HS-5 (cell line): ENCODE data around the gene PARN.

Experiments used
- DNase-seq: peaks from one replicate; pipeline ENCODE4 v3.0.0-alpha.2; 2012; ENCODE audit warnings: low read depth

The PARN gene

GRCh38 chr16:14529010-14529669 is 100.9 kb downstream of the PARN start:
- DNase-seq: peak; percentile 69

- DNase-seq: no peak
Observed at GRCh38 chr16:14528306-14528705, 101.8 kb downstream of the PARN start.

- DNase-seq: no peak
Observed at GRCh38 chr16:14527411-14528044, 102.5 kb downstream of the PARN start.

GRCh38 chr16:14525596-14525995 is 104.5 kb downstream of the PARN start:
- no peak for DNase-seq

GRCh38 chr16:14524979-14525378 is 105.1 kb downstream of the PARN start:
- no peak for DNase-seq

- DNase-seq: no peak
Observed at GRCh38 chr16:14523632-14524031, 106.4 kb downstream of the PARN start.

GRCh38 chr16:14522671-14523070 is 107.4 kb downstream of the PARN start:
- DNase-seq: no peak

GRCh38 chr16:14520753-14521152 is 109.3 kb downstream of the PARN start:
- no peak for DNase-seq

- no peak for DNase-seq
Observed at GRCh38 chr16:14514967-14515366, 115.1 kb downstream of the PARN start.

GRCh38 chr16:14513389-14514107 is 116.5 kb downstream of the PARN start:
- no peak for DNase-seq

- DNase-seq: no peak
Observed at GRCh38 chr16:14511800-14512135, 118.3 kb downstream of the PARN start.

GRCh38 chr16:14510939-14511799 is 118.9 kb downstream of the PARN start:
- peak; percentile 74 for DNase-seq

- no peak for DNase-seq
Observed at GRCh38 chr16:14510581-14510938, 119.5 kb downstream of the PARN start.

GRCh38 chr16:14509675-14510132 is 120.4 kb downstream of the PARN start:
- no peak for DNase-seq

- DNase-seq: no peak
Observed at GRCh38 chr16:14509055-14509454, 121.0 kb downstream of the PARN start.

- no peak for DNase-seq
Observed at GRCh38 chr16:14505846-14506245, 124.2 kb downstream of the PARN start.

GRCh38 chr16:14502932-14503741 is 126.9 kb downstream of the PARN start:
- DNase-seq: no peak

GRCh38 chr16:14502256-14502875 is 127.7 kb downstream of the PARN start:
- no peak for DNase-seq

- peak; percentile 89 for DNase-seq
Observed at GRCh38 chr16:14501331-14502255, 128.5 kb downstream of the PARN start.

- no peak for DNase-seq
Observed at GRCh38 chr16:14500791-14501190, 129.3 kb downstream of the PARN start.
